Adrenal gland (tissue), 12 donors: ENCODE results near the gene SBK3. TPM values are rescaled to one million over a fixed set of nuclear protein-coding genes. Genes with fewer than 3 reads are reported as not detected.

ENCODE experiments used
- DNase-seq, 7 donors: peaks; one replicate each; pipeline ENCODE4 v3.0.0-alpha.2; 2019 to 2020
- H3K27ac ChIP-seq, 5 donors: fragments of 200-600 bp; sonication (generic) in 4 of 5; 1 replicate in 3 of 5; 2 replicates in 2 of 5; pipeline versions ENCODE4 v1.5.1 to v1.8.0; 2016 to 2020; ENCODE audit warnings: mild to moderate bottlenecking in 1 of 5
- H3K27me3 ChIP-seq: fragments of 200-600 bp; 2 replicates; pipeline ENCODE4 v1.8.0; 2021
- H3K36me3 ChIP-seq, 2 donors: fragments of 200-600 bp; replicated peaks in 1 of 2; 1 replicate in 1 of 2; 2 replicates in 1 of 2; pipeline versions ENCODE4 v1.5.1 to v1.8.0; 2018 to 2022
- H3K4me1 ChIP-seq, 2 donors: fragments of 200-600 bp; replicated peaks in 1 of 2; 1 replicate in 1 of 2; 2 replicates in 1 of 2; pipeline versions ENCODE4 v1.5.1 to v1.8.0; 2018 to 2021
- H3K4me3 ChIP-seq, 4 donors: fragments of 200-600 bp; sonication (generic) in 3 of 4; one replicate each; pipeline ENCODE4 v1.5.1; 2016 to 2018
- H3K9me3 ChIP-seq, 3 donors: fragments of 200-600 bp; sonication (generic) in 1 of 3; replicated peaks in 1 of 3; 1 replicate in 2 of 3; 2 replicates in 1 of 3; pipeline versions ENCODE4 v1.5.1 to v1.8.0; 2016 to 2021
- POLR2A ChIP-seq, 2 donors: fragments of 450-650 bp; IDR thresholded peaks; one replicate each; pipeline ENCODE4 v1.6.1; 2017; ENCODE audit warnings: antibody characterized with exemption in 2 of 2, mild to moderate bottlenecking in 2 of 2, moderate library complexity in 1 of 2
- WGBS, 4 donors: extraction: QIAGEN DNeasy Blood & Tissue Kit in 2 of 4; methylation state at CpG; one replicate each; pipeline versions ENCODE4 v1.1.5 to v1.1.7; 2013 to 2017; 5-methylcytosine and 5-hydroxymethylcytosine counted together
- intact Hi-C, 2 donors: fragments of 100-400 bp; cut with DNase I; formaldehyde crosslinking; loops; one replicate each; pipeline versions ENCODE4 v1.14.1 to v1.15.0; 2022 to 2023
- polyA plus RNA-seq, 3 donors: library from polyadenylated mRNA; stranded (reverse); fragments of 200-250 nt in 2 of 3; fragments of 350-450 nt in 1 of 3; fragmentation: Illumina TruSeq in 1 of 3; extraction: RNeasy Lipid Tissue Mini Kit (QIAGEN cat#74804) in 1 of 3; gene quantifications; one replicate each; pipeline ENCODE4 v1.2.3, GENCODE V29; 2013 to 2014
- total RNA-seq, 9 donors: library from RNA; depleted of rRNA in 4 of 9; stranded (reverse); fragments of >200 nt in 4 of 9; fragments of 120-200 nt in 1 of 9; fragmentation: NEBNext Ultra II Directional in 1 of 9; extraction: Animal tissue kit (Norgen Biotek cat#: 25700) in 1 of 9; gene quantifications; one replicate each; pipeline versions ENCODE4 v1.1.0 to v1.2.4, GENCODE V29; 2013 to 2023
- TF ChIP-seq, protein P1 (sequence below), 6 experiments: fragments of 450-650 bp in 4 of 6; fragments of 200-600 bp in 2 of 6; sonication (generic) in 1 of 6; IDR thresholded peaks; 1 replicate in 5 of 6; 2 replicates in 1 of 6; pipeline versions ENCODE4 v1.5.1 to v1.8.0; 2016 to 2021; ENCODE audit warnings: antibody characterized with exemption in 6 of 6, mild to moderate bottlenecking in 2 of 6, moderate library complexity in 1 of 6
- donor health status: healthy with polysubstance abuse.
- donor health status: Bipolar disorder and iron deficiency.
- donor health status: DM: yes; HTN: yes; CAD: no.
- donor health status: DM: no; HTN: no; CAD: no.
- donor health status: DM: no; HTN: no; CAD: no.
- donor health status: DM: yes; HTN: yes; CAD: no.

The SBK3 gene
- total and polyA plus RNA-seq, 12 donors = 0.10 to 0.68 (median 0.18) TPM; not detected in 9

DNA sequence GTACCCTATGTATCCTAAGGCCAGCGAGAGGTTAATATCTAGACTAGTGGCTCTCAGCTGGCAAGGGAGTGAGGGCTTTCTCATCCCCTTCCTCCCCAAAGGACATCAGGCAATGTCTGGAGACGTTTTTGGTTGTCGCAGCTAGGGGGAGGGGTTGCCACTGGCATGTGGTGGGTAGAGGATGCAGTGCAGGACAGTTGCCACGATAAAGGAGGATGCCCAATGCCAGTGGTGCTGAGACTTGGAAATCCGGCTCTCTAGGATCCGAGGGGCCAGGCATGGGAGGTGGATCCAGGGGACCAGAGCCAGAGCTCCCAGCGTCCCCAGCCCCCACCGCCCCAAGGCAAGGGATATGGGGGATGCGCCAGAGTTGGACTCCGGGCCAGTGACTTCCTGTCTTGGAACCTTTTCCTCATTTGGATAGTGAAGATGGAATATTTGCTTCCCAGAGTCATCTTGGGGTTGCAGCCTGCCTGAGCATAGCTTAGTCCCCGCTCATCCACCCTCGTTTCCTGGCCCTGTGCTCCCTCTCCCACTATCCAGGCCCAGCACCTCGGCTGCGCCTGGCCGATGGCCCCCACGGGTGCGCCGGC, 52.2 kb downstream of the SBK3 start:
- Histone ChIP-seq H3K4me1 (peaks cover 0 to under 1% of the 10 kb centered on the region in 2 donors), H3K36me3 (no peaks in the 10 kb centered on the region), H3K27me3 (no peaks in the 10 kb centered on the region), H3K4me3 (no peak overlapping the region), H3K9me3 (no peaks in the 10 kb centered on the region), H3K27ac (peak overlapping the region in 4 of 5 donors; percentile 13 to 69 (median 58))
- intact Hi-C loops = no loop called here
- DNase-seq = no peak
- TF ChIP-seq, protein P1, sequence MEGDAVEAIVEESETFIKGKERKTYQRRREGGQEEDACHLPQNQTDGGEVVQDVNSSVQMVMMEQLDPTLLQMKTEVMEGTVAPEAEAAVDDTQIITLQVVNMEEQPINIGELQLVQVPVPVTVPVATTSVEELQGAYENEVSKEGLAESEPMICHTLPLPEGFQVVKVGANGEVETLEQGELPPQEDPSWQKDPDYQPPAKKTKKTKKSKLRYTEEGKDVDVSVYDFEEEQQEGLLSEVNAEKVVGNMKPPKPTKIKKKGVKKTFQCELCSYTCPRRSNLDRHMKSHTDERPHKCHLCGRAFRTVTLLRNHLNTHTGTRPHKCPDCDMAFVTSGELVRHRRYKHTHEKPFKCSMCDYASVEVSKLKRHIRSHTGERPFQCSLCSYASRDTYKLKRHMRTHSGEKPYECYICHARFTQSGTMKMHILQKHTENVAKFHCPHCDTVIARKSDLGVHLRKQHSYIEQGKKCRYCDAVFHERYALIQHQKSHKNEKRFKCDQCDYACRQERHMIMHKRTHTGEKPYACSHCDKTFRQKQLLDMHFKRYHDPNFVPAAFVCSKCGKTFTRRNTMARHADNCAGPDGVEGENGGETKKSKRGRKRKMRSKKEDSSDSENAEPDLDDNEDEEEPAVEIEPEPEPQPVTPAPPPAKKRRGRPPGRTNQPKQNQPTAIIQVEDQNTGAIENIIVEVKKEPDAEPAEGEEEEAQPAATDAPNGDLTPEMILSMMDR (IDR thresholded peaks at IDR 0.05) = no peak
- TF ChIP-seq POLR2A (IDR thresholded peaks at IDR 0.05) = no peak
- WGBS, 4 donors = 44 to 58% (median 51%) methylated on average over 10 to 18 of the region's 18 CpGs

GRCh38 chr19:55492362-55492944, 52.9 kb downstream of the SBK3 start:
- H3K4me3 ChIP-seq = no peak overlapping the region
- no peak for TF ChIP-seq POLR2A (IDR thresholded peaks at IDR 0.05)
- TF ChIP-seq, protein P1 (IDR thresholded peaks at IDR 0.05) = no peak
- H3K4me1 ChIP-seq = peaks cover 5 to 7% of the 10 kb centered on the region in 2 donors
- H3K27me3 ChIP-seq = no peaks in the 10 kb centered on the region
- H3K27ac ChIP-seq = no peak overlapping the region
- no peaks in the 10 kb centered on the region for H3K36me3 ChIP-seq
- 46 to 56% (median 54%) methylated on average over 12 of the region's 12 CpGs for WGBS, 4 donors
- H3K9me3 ChIP-seq = no peaks in the 10 kb centered on the region
- no peak for DNase-seq
- intact Hi-C loops = no loop called here

- WGBS, 4 donors = 67 to 80% (median 73%) methylated on average over 14 to 24 of the region's 24 CpGs
- DNase-seq = no peak
- Histone ChIP-seq H3K27me3 (no peaks in the 10 kb centered on the region), H3K4me1 (peaks cover 12 to 14% of the 10 kb centered on the region in 2 donors), H3K36me3 (no peaks in the 10 kb centered on the region), H3K9me3 (no peaks in the 10 kb centered on the region), H3K4me3 (no peak overlapping the region), H3K27ac (no peak overlapping the region)
- no peak for TF ChIP-seq POLR2A (IDR thresholded peaks at IDR 0.05)
- TF ChIP-seq, protein P1 (IDR thresholded peaks at IDR 0.05) = no peak
- intact Hi-C loops = no loop called here
Measured at GRCh38 chr19:55491546-55492360, 53.6 kb downstream of the SBK3 start.

Other genes starting within 250 kb of the SBK3 start
- gene TMEM150B, start 220.2 kb downstream of the SBK3 start, total RNA-seq = 10 to 100 TPM in 2 of 9 donors, 1 to 10 TPM in 6, under 1 TPM in 1; 0.11 to 20.8 (median 7.9) TPM
- gene TMEM150B, start 220.2 kb downstream of the SBK3 start, polyA plus RNA-seq = 1 to 10 TPM in 2 of 3 donors, under 1 TPM in 1; 0.51 to 4.7 (median 2.5) TPM
- 10 to 100 TPM in 6 of 9 donors, 1 to 10 TPM in 3; 3.9 to 38.3 (median 14.9) TPM for gene KMT5C, start 205.7 kb downstream of the SBK3 start, total RNA-seq
- gene KMT5C, start 205.7 kb downstream of the SBK3 start, polyA plus RNA-seq = 10 to 100 TPM in 2 of 3 donors, 1 to 10 TPM in 1; 1.4 to 56.7 (median 30.3) TPM
- under 1 TPM in 2 of 9 donors, not detected in 7; 0.17 to 0.18 TPM for gene COX6B2, start 190.8 kb downstream of the SBK3 start, total RNA-seq
- gene COX6B2, start 190.8 kb downstream of the SBK3 start, polyA plus RNA-seq = not detected
- not detected for gene GARIN5B, start 182.3 kb downstream of the SBK3 start, total RNA-seq
- not detected for gene GARIN5B, start 182.3 kb downstream of the SBK3 start, polyA plus RNA-seq
- under 1 TPM in 2 of 9 donors, not detected in 7; 0.17 to 0.28 TPM for gene IL11, start 175.1 kb downstream of the SBK3 start, total RNA-seq
- 1 to 10 TPM in 1 of 3 donors, under 1 TPM in 1, not detected in 1; 0.24 to 1.1 TPM for gene IL11, start 175.1 kb downstream of the SBK3 start, polyA plus RNA-seq
- gene TMEM190, start 168.7 kb downstream of the SBK3 start, total RNA-seq = 1 to 10 TPM in 2 of 9 donors, under 1 TPM in 1, not detected in 6; 0.55 to 2.3 (median 1.1) TPM
- 10 to 100 TPM in 1 of 3 donors, 1 to 10 TPM in 1, under 1 TPM in 1; 0.62 to 63.0 (median 4.7) TPM for gene TMEM190, start 168.7 kb downstream of the SBK3 start, polyA plus RNA-seq
- gene TMEM238, start 161.3 kb downstream of the SBK3 start, total RNA-seq = 1 to 10 TPM in 8 of 9 donors, under 1 TPM in 1; 0.28 to 9.3 (median 2.9) TPM
- gene TMEM238, start 161.3 kb downstream of the SBK3 start, polyA plus RNA-seq = under 1 TPM in 1 of 3 donors, not detected in 2; 0.13 TPM
- gene RPL28, start 159.6 kb downstream of the SBK3 start, total RNA-seq = 1,000 to 10,000 TPM in 4 of 9 donors, 100 to 1,000 TPM in 5; 194 to 2,378 (median 694) TPM
- 1,000 to 10,000 TPM in 2 of 3 donors, 100 to 1,000 TPM in 1; 577 to 2,804 (median 2,164) TPM for gene RPL28, start 159.6 kb downstream of the SBK3 start, polyA plus RNA-seq
- gene UBE2S, start 137.8 kb downstream of the SBK3 start, total RNA-seq = 10 to 100 TPM; 13.0 to 57.1 (median 20.3) TPM
- gene UBE2S, start 137.8 kb downstream of the SBK3 start, polyA plus RNA-seq = 10 to 100 TPM in 2 of 3 donors, 1 to 10 TPM in 1; 8.8 to 18.0 (median 11.9) TPM
- gene SHISA7, start 102.2 kb downstream of the SBK3 start, total RNA-seq = under 1 TPM in 5 of 9 donors, not detected in 4; 0.08 to 0.49 (median 0.20) TPM
- gene SHISA7, start 102.2 kb downstream of the SBK3 start, polyA plus RNA-seq = 1 to 10 TPM in 2 of 3 donors, under 1 TPM in 1; 0.47 to 1.3 (median 1.1) TPM
- gene ISOC2, start 83.9 kb downstream of the SBK3 start, total RNA-seq = 100 to 1,000 TPM in 1 of 9 donors, 10 to 100 TPM in 8; 58.2 to 181 (median 78.3) TPM
- 100 to 1,000 TPM in 1 of 3 donors, 10 to 100 TPM in 2; 18.1 to 119 (median 75.0) TPM for gene ISOC2, start 83.9 kb downstream of the SBK3 start, polyA plus RNA-seq
- gene C19orf85, start 80.8 kb downstream of the SBK3 start, total RNA-seq = not detected
- gene C19orf85, start 80.8 kb downstream of the SBK3 start, polyA plus RNA-seq = not detected
- gene ZNF628, start 68.9 kb downstream of the SBK3 start, total RNA-seq = 10 to 100 TPM in 3 of 9 donors, 1 to 10 TPM in 5, under 1 TPM in 1; 0.83 to 27.9 (median 8.7) TPM
- 10 to 100 TPM in 1 of 3 donors, 1 to 10 TPM in 1, under 1 TPM in 1; 0.04 to 17.5 (median 3.7) TPM for gene ZNF628, start 68.9 kb downstream of the SBK3 start, polyA plus RNA-seq
- 10 to 100 TPM in 6 of 9 donors, 1 to 10 TPM in 3; 4.9 to 46.7 (median 18.3) TPM for gene NAT14, start 60.4 kb downstream of the SBK3 start, total RNA-seq
- gene NAT14, start 60.4 kb downstream of the SBK3 start, polyA plus RNA-seq = 100 to 1,000 TPM in 1 of 3 donors, 10 to 100 TPM in 1, 1 to 10 TPM in 1; 6.2 to 108 (median 53.8) TPM
- gene SSC5D, start 57.1 kb downstream of the SBK3 start, total RNA-seq = 1 to 10 TPM in 8 of 9 donors, under 1 TPM in 1; 0.33 to 6.8 (median 4.4) TPM
- gene SSC5D, start 57.1 kb downstream of the SBK3 start, polyA plus RNA-seq = 1 to 10 TPM; 1.3 to 10.0 (median 1.5) TPM
- gene SBK2, start 8.4 kb downstream of the SBK3 start, total RNA-seq = not detected
- gene SBK2, start 8.4 kb downstream of the SBK3 start, polyA plus RNA-seq = not detected
- 10 to 100 TPM in 2 of 9 donors, 1 to 10 TPM in 7; 2.1 to 15.8 (median 7.9) TPM for gene ZNF579, start 35.3 kb upstream of the SBK3 start, total RNA-seq
- gene ZNF579, start 35.3 kb upstream of the SBK3 start, polyA plus RNA-seq = 10 to 100 TPM in 2 of 3 donors, 1 to 10 TPM in 1; 2.8 to 27.1 (median 12.2) TPM
- 10 to 100 TPM in 4 of 9 donors, 1 to 10 TPM in 5; 4.4 to 19.7 (median 9.2) TPM for gene FIZ1, start 54.0 kb upstream of the SBK3 start, total RNA-seq
- gene FIZ1, start 54.0 kb upstream of the SBK3 start, polyA plus RNA-seq = 10 to 100 TPM in 2 of 3 donors, 1 to 10 TPM in 1; 6.3 to 19.6 (median 15.2) TPM
- gene ZNF524, start 54.7 kb upstream of the SBK3 start, total RNA-seq = 10 to 100 TPM in 8 of 9 donors, 1 to 10 TPM in 1; 7.7 to 83.7 (median 24.6) TPM
- gene ZNF524, start 54.7 kb upstream of the SBK3 start, polyA plus RNA-seq = 10 to 100 TPM in 2 of 3 donors, under 1 TPM in 1; 0.93 to 57.6 (median 57.1) TPM
- 10 to 100 TPM in 5 of 9 donors, 1 to 10 TPM in 3, under 1 TPM in 1; 0.72 to 19.6 (median 10.3) TPM for gene ZNF865, start 60.1 kb upstream of the SBK3 start, total RNA-seq
- 10 to 100 TPM in 2 of 3 donors, 1 to 10 TPM in 1; 2.0 to 24.7 (median 11.7) TPM for gene ZNF865, start 60.1 kb upstream of the SBK3 start, polyA plus RNA-seq
- 10 to 100 TPM in 3 of 9 donors, 1 to 10 TPM in 6; 5.4 to 16.3 (median 9.7) TPM for gene ZNF784, start 79.0 kb upstream of the SBK3 start, total RNA-seq
- 10 to 100 TPM in 1 of 3 donors, 1 to 10 TPM in 2; 3.5 to 13.6 (median 8.3) TPM for gene ZNF784, start 79.0 kb upstream of the SBK3 start, polyA plus RNA-seq
- 10 to 100 TPM in 8 of 9 donors, 1 to 10 TPM in 1; 8.0 to 68.7 (median 42.0) TPM for gene ZNF580, start 95.5 kb upstream of the SBK3 start, total RNA-seq
- 100 to 1,000 TPM in 1 of 3 donors, 10 to 100 TPM in 2; 16.6 to 101 (median 97.5) TPM for gene ZNF580, start 95.5 kb upstream of the SBK3 start, polyA plus RNA-seq
- 10 to 100 TPM; 11.2 to 55.7 (median 22.7) TPM for gene ZNF581, start 98.1 kb upstream of the SBK3 start, total RNA-seq
- gene ZNF581, start 98.1 kb upstream of the SBK3 start, polyA plus RNA-seq = 10 to 100 TPM in 2 of 3 donors, 1 to 10 TPM in 1; 8.7 to 23.3 (median 22.4) TPM
- gene CCDC106, start 102.7 kb upstream of the SBK3 start, total RNA-seq = 10 to 100 TPM; 21.7 to 42.8 (median 27.3) TPM
- 10 to 100 TPM; 14.8 to 63.8 (median 42.8) TPM for gene CCDC106, start 102.7 kb upstream of the SBK3 start, polyA plus RNA-seq
- 100 to 1,000 TPM in 6 of 9 donors, 10 to 100 TPM in 3; 76.0 to 178 (median 119) TPM for gene U2AF2, start 109.5 kb upstream of the SBK3 start, total RNA-seq
- gene U2AF2, start 109.5 kb upstream of the SBK3 start, polyA plus RNA-seq = 100 to 1,000 TPM in 1 of 3 donors, 10 to 100 TPM in 2; 58.9 to 243 (median 85.3) TPM
- 100 to 1,000 TPM in 8 of 9 donors, 10 to 100 TPM in 1; 20.1 to 235 (median 162) TPM for gene EPN1, start 129.7 kb upstream of the SBK3 start, total RNA-seq
- 100 to 1,000 TPM in 1 of 3 donors, 10 to 100 TPM in 2; 27.8 to 151 (median 77.1) TPM for gene EPN1, start 129.7 kb upstream of the SBK3 start, polyA plus RNA-seq
- gene NLRP9, start 192.9 kb upstream of the SBK3 start, total RNA-seq = not detected
- gene NLRP9, start 192.9 kb upstream of the SBK3 start, polyA plus RNA-seq = not detected
- gene RFPL4A, start 213.6 kb upstream of the SBK3 start, total RNA-seq = under 1 TPM in 1 of 9 donors, not detected in 8; 0.28 TPM
- not detected for gene RFPL4A, start 213.6 kb upstream of the SBK3 start, polyA plus RNA-seq
- gene RFPL4AL1, start 223.6 kb upstream of the SBK3 start, total RNA-seq = not detected
- gene RFPL4AL1, start 223.6 kb upstream of the SBK3 start, polyA plus RNA-seq = not detected